Mammary epithelial cell (primary cell): Measurements from ENCODE around the gene DNAJC17.

Experiments used
- EZH2 ChIP-seq: IDR thresholded peaks from 2 replicates; pipeline ENCODE4 v1.6.1; 2012; ENCODE audit warnings: low read length, inconsistent platforms, borderline replicate concordance
- TF ChIP-seq, protein P1 (sequence below), 2 donors: IDR thresholded peaks in 1 of 2; conservative IDR thresholded peaks in 1 of 2; 2 replicates each; pipeline ENCODE4 v1.5.1; 2011 to 2012; ENCODE audit warnings: inconsistent platforms in 2 of 2, low read length in 2 of 2, mild to moderate bottlenecking in 2 of 2, control low read depth in 1 of 2, low read depth in 1 of 2; ENCODE audit not compliant: insufficient read depth in 1 of 2; ENCODE audit errors: extremely low read depth in 1 of 2

DNA sequence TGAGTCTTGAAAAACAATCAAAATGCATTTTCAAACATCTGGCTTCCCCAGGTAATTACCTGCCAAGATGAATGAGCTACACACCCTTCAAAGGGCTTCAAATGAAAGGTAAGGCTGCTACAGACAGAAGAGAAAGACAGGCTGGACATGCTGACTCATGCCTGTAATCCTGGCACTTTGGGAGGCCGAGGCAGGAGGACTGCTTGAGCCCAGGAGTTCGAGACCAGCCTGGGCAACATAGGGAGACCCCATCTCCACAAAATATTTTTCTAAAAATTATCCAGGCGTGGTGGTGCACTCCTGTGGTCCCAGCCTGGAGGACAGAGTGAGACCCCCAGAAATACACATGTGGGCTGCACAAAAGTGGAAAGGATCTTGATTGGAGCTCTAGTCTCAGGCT lies 14.9 kb downstream of the DNAJC17 start:
- TF ChIP-seq, protein P1, sequence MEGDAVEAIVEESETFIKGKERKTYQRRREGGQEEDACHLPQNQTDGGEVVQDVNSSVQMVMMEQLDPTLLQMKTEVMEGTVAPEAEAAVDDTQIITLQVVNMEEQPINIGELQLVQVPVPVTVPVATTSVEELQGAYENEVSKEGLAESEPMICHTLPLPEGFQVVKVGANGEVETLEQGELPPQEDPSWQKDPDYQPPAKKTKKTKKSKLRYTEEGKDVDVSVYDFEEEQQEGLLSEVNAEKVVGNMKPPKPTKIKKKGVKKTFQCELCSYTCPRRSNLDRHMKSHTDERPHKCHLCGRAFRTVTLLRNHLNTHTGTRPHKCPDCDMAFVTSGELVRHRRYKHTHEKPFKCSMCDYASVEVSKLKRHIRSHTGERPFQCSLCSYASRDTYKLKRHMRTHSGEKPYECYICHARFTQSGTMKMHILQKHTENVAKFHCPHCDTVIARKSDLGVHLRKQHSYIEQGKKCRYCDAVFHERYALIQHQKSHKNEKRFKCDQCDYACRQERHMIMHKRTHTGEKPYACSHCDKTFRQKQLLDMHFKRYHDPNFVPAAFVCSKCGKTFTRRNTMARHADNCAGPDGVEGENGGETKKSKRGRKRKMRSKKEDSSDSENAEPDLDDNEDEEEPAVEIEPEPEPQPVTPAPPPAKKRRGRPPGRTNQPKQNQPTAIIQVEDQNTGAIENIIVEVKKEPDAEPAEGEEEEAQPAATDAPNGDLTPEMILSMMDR (conservative IDR thresholded peaks at IDR 0.05 in 1 of 2, IDR thresholded peaks at IDR 0.05 in 1 of 2; ENCODE audit: extremely low read depth in 1 of 2, insufficient read depth in 1 of 2, low read depth in 1 of 2, low read length in 2 of 2): no peak
- TF ChIP-seq EZH2: no peak
